GM19025 (cell line): ENCODE data around the gene F7.
"Not testable (repeated sequence)": the region's sequence is repeated elsewhere in the genome, so short reads cannot be mapped to it uniquely, and the experiment has no call there.

Source experiments
- ATAC-seq: cut with Tn5 transposase; IDR thresholded peaks from one replicate; pipeline ENCODE4 v1.9.1; 2021; ENCODE audit warnings: mild to moderate bottlenecking, low read depth, moderate library complexity; ENCODE audit not compliant: unreplicated experiment

Gene F7

GRCh38 chr13:113150550-113151365 lies 45.2 kb downstream of the F7 start:
- ATAC-seq, result no peak

- ATAC-seq, result no peak
Measured at GRCh38 chr13:113151745-113152690, 46.4 kb downstream of the F7 start.

DNA sequence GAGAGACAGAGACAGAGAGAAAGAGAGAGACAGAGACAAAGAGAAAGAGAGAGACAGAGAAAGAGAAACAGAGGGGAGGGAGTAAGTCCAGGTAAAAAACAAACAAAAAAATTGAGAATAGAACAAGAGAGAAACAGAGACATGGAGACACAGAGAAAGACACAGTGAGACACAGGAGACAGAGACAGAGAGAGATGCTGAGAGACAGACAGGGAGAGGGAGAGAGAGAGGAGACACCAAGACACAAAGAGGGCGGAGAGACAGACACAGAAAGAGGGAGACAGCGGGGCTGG lies 47.0 kb downstream of the F7 start:
- ATAC-seq, result no peak

GRCh38 chr13:113152984-113153809 lies 47.6 kb downstream of the F7 start:
- ATAC-seq, result no peak

DNA sequence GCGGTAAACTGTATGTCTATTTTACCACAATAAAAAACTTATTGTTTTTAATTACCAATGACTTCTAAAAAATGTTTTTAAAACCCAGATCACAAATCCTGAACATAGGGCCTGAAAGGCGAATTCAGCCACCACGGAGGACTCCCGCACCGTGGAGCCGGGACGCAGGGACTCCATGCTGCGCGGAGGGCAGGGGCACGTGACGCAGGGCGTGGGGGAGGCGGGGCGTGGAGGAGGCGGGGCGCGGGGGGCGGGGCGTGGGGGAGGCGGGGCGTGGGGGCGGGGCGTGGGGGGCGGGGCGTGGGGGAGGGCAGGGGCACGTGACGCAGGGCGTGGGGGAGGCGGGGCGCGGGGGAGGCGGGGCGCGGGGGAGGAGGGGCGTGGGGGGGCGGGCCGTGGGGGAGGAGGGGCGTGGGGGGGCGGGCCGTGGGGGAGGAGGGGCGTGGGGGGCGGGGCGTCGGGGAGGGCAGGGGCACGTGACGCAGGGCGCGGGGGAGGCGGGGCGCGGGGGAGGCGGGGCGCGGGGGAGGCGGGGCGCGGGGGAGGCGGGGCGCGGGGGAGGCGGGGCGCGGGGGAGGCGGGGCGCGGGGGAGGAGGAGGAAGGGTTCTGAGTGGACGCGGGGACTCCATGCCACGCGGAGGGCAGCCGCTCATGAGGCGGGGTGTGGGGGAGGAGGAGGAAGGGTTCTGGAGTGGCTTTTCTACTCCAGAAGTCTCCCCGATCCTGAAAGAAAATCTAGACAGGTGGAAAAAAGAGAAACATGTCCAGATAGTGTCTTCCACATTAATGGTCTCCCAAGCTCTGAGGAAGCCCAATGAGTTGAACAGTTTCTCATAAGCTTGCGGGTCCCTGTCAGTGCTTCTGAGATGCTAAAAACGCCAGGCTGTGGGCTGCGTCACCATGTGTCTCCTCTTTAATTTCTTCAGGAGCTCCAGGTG lies 48.5 kb downstream of the F7 start:
- ATAC-seq, result no peak

DNA sequence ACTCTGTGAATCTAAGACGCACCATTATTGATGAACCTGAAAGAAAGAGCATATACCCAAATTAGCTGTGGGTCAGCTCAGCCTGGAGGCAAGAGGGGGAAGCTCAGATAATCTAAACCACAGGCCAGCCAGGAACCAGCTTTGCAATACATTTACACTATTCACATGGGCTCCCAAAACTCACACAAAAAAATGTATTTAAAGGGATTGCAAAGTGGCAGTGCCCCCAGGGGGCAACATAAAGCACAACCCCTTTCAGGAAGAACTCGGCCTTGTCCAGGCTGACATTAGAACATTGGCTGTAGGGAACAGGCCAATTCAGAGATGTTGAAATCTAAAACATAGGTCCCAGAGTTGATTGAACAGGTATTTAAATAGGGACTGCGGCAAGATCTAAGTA lies 49.6 kb downstream of the F7 start:
- no peak for ATAC-seq

DNA sequence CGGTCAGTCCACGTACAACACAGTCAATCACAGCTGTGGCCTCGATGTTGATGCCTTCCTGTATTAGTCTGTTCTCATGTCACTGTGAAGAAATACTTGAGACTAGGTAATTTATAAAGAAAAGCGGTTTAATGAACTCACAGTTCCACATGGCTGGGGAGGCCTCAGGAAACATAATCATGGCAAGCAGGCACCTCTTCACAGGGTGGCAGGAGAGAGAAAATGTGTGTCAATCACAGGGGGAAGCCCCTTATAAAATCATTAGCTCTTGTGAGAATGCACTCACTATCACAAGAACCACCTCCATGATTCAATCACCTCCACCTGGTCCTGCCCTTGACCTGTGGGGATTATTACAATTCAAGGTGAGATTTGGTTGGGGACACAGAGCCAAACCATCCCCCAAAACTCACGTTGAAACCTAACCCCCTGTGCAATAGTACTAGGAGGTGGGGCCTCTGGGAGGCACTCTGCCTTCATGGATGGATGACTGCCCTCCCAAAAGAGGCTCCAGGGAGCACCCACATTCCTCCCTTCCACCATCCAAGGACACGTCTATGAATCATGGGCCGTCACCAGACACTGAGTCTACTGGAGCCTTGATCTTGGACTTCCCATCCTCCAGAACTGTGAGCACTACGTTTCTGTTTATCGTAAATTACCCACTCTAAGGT lies 50.5 kb downstream of the F7 start:
- no peak for ATAC-seq

DNA sequence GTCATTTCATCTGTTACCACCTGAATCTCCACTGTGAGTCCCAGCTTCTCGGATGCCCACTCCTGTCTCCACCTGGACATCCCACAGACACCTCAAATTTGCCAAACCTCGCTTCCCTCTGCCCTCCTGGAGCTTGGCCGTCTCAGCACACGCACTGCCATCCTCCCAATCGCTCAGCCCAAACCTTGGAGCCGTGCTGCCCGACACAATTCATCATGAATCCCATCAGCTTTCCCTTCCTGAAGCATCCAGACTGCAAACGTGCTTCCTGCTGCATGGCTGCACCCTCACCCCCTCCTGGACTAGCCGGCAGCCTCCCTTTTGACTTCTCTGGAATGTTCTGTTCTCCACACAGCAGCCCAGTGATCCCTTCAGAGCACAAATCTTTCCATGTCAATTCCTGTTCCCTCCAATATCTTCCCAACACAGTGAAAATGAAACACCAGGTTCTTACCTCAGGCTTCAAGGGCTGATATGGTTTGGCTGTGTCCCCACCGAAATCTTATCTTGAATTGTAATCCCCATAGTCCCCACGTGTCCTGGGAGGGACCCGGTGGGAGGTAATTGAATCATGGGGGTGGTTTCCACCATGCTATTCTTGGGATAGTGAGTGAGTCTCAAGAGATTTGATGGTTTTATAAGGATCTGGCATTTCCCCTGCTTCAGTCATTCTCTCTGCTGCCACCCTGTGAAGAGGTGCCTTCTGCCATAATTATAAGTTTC lies 51.8 kb downstream of the F7 start:
- ATAC-seq, result no peak

DNA sequence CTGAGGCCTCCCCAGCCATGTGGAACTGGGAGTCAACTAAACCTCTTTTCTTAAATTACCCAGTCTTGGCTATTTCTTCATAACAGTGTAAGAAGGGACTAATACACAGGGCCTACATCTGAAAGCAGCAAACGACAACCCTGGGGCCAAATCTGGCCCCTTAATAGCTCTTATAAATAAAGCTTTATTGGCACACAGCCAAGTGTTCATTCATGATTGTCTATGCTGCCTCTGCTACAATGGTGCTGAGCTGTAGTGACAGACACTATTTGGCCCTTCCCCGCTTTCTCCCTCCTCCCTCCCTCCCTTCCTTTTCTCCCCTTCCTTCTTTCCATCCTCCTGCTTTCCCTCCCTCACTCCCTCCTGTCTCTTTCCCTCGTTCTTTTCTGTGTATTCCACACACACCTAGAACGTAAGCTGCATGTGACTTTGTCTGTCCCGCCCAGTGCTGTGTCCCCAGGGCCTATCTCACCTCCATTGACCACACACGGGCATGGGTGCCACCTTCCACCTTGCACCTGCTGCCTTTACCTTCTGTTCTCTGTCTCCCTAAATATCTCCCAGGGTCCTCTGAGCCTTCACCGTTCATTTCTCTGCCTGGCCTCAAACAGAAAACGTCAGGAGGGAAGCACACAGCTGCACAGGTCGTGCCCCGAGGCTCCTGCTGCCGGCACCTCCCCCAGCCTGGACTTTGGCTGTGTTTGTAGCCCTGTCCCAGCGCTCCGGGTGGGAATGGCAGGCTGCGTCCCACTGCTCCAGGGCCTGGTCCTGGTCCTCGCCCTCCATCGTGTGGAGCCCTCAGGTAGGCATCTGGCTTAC lies 52.5 kb downstream of the F7 start, which contains the start of gene PROZ:
Gene PROZ, plus strand, starts transcription at position 720 of the 819 bp plus-strand sequence. Its CDS starts 13 bp downstream, at position 733.
- ATAC-seq, result no peak

DNA sequence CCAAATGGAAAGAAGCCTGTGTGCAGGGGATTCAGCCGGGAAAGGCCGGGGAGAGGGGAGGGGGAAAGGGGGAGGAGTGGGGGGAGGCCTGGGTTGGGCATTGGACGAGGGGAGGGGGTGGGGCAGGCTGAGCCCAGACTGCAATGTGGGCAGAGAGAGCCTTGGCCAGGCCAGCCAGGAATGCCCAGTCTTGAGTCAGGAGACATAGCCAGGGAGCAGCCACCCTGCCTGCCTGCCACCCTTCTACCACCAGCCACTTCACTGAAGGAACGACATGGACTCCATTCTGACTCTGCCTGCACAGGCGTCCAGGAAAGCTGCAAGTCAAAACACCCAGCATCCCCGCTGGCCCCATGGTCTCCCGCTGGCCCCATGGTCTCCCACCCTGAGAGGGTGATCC lies 53.4 kb downstream of the F7 start:
- no peak for ATAC-seq

DNA sequence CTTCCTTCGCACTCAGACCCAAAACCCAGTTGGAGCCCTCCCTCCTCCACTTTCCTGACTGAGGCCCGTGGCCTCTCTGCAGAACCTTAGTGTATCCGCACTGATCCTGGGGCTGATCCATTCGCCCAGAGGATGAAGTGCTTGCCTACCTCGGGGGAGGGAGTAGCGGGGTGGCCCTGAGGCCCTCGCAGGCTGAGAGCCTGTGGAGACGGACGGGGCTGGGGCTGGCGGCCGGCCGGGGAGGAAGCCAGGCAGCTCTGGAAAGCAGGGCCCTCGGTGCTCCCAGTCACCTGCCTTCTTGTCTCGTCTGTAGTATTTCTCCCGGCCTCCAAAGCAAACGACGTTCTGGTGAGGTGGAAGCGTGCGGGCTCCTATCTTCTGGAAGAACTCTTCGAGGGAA lies 54.1 kb downstream of the F7 start:
- ATAC-seq, result no peak

- ATAC-seq, result no peak
Measured at GRCh38 chr13:113160983-113161382, 55.4 kb downstream of the F7 start.

DNA sequence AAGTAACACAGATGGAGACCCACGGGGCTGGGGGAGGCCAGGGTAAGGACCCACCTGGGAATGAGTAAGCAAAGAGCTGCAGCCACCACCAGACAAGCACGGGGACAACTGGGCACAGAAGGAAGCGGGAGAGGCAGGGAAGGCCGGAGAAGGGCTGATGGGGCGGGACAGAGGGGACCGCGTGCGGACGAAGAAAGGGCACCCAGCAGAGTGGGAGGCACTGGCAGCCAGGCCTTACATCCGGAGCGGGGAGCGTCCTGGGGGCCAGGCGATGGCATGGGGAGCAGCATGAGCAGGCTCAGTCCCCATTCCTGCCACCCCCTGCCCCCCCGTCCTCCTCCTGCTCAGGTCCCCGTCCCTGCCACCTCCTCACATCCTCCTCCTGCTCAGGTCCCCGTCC lies 55.8 kb downstream of the F7 start:
- ATAC-seq, result no peak

DNA sequence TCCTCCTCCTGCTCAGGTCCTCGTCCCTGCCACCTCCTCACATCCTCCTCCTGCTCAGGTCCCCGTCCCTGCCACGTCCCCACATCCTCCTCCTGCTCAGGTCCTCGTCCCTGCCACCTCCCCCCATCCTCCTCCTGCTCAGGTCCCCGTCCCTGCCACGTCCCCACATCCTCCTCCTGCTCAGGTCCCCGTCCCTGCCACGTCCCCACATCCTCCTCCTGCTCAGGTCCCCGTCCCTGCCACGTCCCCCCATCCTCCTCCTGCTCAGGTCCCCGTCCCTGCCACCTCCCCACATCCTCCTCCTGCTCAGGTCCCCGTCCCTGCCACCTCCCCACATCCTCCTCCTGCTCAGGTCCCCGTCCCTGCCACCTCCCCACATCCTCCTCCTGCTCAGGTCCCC lies 56.4 kb downstream of the F7 start:
- not testable (repeated sequence) for ATAC-seq

DNA sequence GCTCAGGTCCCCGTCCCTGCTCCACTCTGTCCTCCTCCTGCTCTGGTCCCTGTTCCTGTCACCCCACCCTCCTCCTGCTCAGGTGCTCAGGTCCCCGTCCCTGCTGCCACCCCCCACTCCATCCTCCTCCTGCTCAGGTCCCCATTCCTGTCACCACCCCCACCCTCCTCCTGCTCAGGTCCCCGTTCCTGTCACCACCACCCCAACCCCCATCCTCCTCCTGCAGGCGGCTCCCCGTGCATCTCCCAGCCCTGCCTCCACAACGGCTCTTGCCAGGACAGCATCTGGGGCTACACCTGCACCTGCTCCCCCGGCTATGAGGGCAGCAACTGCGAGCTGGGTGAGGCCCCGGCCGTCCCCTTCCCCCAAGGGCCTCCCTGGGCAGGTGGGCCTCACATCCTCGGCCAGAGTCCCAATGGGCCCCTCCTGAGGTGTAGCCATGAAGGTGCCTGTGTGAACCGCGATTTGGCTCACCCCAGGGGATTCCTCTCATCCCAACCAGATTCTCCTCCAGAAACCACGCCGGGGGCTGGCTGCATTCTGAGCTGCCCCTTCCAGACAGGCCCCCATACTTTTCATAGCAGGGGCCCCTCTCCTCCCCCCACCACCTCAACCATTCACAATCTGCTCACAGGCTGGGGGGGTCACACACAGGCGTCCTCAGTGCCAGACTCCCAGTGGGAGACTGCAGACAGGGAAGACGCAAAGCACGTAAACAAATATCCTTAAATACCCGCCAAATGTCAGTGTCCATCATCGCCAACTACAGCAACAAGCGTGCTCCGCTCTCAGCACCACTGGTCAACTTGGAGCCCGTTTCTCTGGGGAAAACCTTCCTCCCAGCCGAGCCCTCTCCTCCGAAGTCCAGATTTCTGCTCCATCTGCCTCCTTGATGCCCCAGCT lies 57.4 kb downstream of the F7 start:
- ATAC-seq, result no peak

DNA sequence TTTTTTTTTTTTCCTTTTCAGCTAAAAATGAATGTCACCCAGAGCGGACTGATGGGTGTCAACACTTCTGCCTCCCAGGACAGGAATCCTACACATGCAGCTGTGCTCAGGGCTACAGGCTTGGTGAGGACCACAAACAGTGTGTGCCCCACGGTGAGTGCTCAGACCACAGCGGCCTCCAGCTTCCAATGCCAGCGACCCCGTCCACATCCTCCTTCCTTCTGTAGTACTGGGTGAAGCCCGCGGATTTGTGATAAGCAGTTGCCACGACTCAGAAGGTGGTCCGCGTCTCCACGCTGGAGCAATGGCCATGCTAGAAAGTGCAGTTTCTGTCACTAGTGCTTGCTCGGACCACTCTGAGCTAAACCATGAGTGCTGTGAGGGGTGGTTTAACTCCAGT lies 58.9 kb downstream of the F7 start:
- no peak for ATAC-seq

- ATAC-seq, result no peak
Measured at GRCh38 chr13:113166266-113166665, 60.7 kb downstream of the F7 start.
